ENCODE measurements around the gene SWT1.
A peak's percentile ranks its signal among the peaks of the same experiment; 100 is the strongest.

The SWT1 gene

GRCh38 chr1:185156854-185157598 is at the start of gene SWT1, which contains the start of gene TRMT1L:
TSS of gene SWT1 (plus strand) at chr1:185157167. CDS start at chr1:185160842, 3,675 bp downstream.
TSS of gene TRMT1L (minus strand) at chr1:185156953. CDS start at chr1:185156712, 241 bp downstream.
- peak; percentile 98 for DNase-seq

- no peak for DNase-seq
Measured at GRCh38 chr1:185108321-185108720, 48.6 kb upstream of the SWT1 start.

- DNase-seq: no peak
Measured at GRCh38 chr1:185110145-185110544, 46.8 kb upstream of the SWT1 start.

- DNase-seq: no peak
Measured at GRCh38 chr1:185111873-185112272, 45.1 kb upstream of the SWT1 start.

- DNase-seq: no peak
Measured at GRCh38 chr1:185112356-185112755, 44.6 kb upstream of the SWT1 start.

GRCh38 chr1:185129708-185130107 is 27.3 kb upstream of the SWT1 start:
- no peak for DNase-seq

- no peak for DNase-seq
Measured at GRCh38 chr1:185132534-185132933, 24.4 kb upstream of the SWT1 start.

GRCh38 chr1:185137896-185138545 is 18.9 kb upstream of the SWT1 start:
- DNase-seq: no peak

- no peak for DNase-seq
Measured at GRCh38 chr1:185139246-185139645, 17.7 kb upstream of the SWT1 start.

GRCh38 chr1:185144233-185144632 is 12.7 kb upstream of the SWT1 start:
- DNase-seq: no peak

GRCh38 chr1:185151215-185151614 is 5.8 kb upstream of the SWT1 start:
- DNase-seq: no peak

GRCh38 chr1:185152187-185152767 is 4.7 kb upstream of the SWT1 start:
- DNase-seq: no peak

- no peak for DNase-seq
Measured at GRCh38 chr1:185154912-185155513, 2.0 kb upstream of the SWT1 start.

- DNase-seq: no peak
Measured at GRCh38 chr1:185155600-185156287, 1.2 kb upstream of the SWT1 start.

GRCh38 chr1:185156288-185156853 is 596 bp upstream of the SWT1 start:
- no peak for DNase-seq

- peak in 1 of 2 donors; percentile 3 for DNase-seq
Measured at GRCh38 chr1:185157599-185158412, 839 bp downstream of the SWT1 start.

GRCh38 chr1:185158800-185159199 is 1.8 kb downstream of the SWT1 start:
- DNase-seq: no peak

GRCh38 chr1:185159966-185160365 is 3.0 kb downstream of the SWT1 start:
- DNase-seq: no peak

GRCh38 chr1:185162491-185162890 is 5.5 kb downstream of the SWT1 start:
- DNase-seq: no peak

GRCh38 chr1:185166106-185166505 is 9.1 kb downstream of the SWT1 start:
- DNase-seq: no peak

GRCh38 chr1:185170291-185170848 is 13.4 kb downstream of the SWT1 start:
- peak; percentile 16 to 45 for DNase-seq
